GM18867 (cell line): ENCODE results near the gene KDF1.

Experiments
- ATAC-seq: cut with Tn5 transposase; IDR thresholded peaks from one replicate; pipeline ENCODE4 v1.9.1; 2021; ENCODE audit warnings: mild to moderate bottlenecking, moderate library complexity; ENCODE audit not compliant: unreplicated experiment

Gene KDF1

GRCh38 chr1:26921540-26922430 is 38.5 kb downstream of the KDF1 start, which contains the start of gene NUDC:
Gene NUDC, plus strand, starts transcription at chr1:26921743. Its CDS starts 106 bp downstream, at chr1:26921849.
- ATAC-seq, result peak; percentile 96

- no peak for ATAC-seq
Observed at GRCh38 chr1:26921126-26921539, 39.1 kb downstream of the KDF1 start.

GRCh38 chr1:26915204-26915842 is 44.9 kb downstream of the KDF1 start:
- ATAC-seq, result no peak

GRCh38 chr1:26913754-26914619 is 46.3 kb downstream of the KDF1 start, which contains the start of gene NR0B2:
Gene NR0B2, minus strand, starts transcription at chr1:26913975. Its CDS starts 35 bp downstream, at chr1:26913940.
- no peak for ATAC-seq

GRCh38 chr1:26913389-26913753 is 46.9 kb downstream of the KDF1 start:
- ATAC-seq, result no peak

- ATAC-seq, result no peak
Observed at GRCh38 chr1:26912147-26912490, 48.1 kb downstream of the KDF1 start.

GRCh38 chr1:26911399-26912146 is 48.7 kb downstream of the KDF1 start:
- no peak for ATAC-seq

GRCh38 chr1:26910343-26911160 is 49.7 kb downstream of the KDF1 start:
- no peak for ATAC-seq

- ATAC-seq, result no peak
Observed at GRCh38 chr1:26909951-26910342, 50.3 kb downstream of the KDF1 start.

- no peak for ATAC-seq
Observed at GRCh38 chr1:26907071-26907917, 53.0 kb downstream of the KDF1 start.

GRCh38 chr1:26900815-26901511 is 59.3 kb downstream of the KDF1 start:
- no peak for ATAC-seq

- ATAC-seq, result peak; percentile 81
Observed at GRCh38 chr1:26900001-26900814, 60.1 kb downstream of the KDF1 start, which contains the start of gene GPATCH3. Gene GPATCH3, minus strand, starts transcription at chr1:26900467. Its CDS starts 25 bp downstream, at chr1:26900442.
